GM12872 (cell line): ENCODE data around the gene GALNT18.

ENCODE experiments used
- CTCF ChIP-seq: IDR thresholded peaks from 3 replicates; pipeline ENCODE4 v1.5.1; 2011; ENCODE audit warnings: low read depth, mild to moderate bottlenecking, low read length, moderate library complexity; ENCODE audit not compliant: insufficient read depth

The GALNT18 gene

GRCh38 chr11:11349870-11350337 lies 271.9 kb downstream of the GALNT18 start:
- no peak for TF ChIP-seq CTCF

GRCh38 chr11:11349106-11349825 lies 272.5 kb downstream of the GALNT18 start:
- no peak for TF ChIP-seq CTCF

- TF ChIP-seq CTCF, result no peak
These were observed 273.5 kb downstream of the GALNT18 start for GRCh38 chr11:11348303-11348702.

DNA sequence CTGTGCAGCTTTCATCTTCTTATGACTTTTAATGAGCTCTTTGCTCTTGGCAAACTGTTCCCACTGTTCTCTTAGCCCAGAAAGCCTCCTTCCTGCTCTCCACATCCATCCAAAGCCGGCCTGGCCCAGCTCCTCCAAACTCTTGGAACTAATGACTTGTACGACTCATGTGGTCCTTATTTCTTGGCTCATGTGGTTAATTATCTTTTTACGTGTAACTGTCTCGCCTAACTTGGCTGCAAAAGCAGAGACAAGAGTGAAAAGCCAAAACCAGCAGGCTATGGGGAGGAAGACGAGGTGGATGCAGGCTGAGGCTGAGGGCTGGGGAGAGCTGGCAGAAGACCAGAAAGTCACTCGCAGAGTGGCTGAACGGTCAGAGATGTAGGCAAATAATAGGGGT lies 274.2 kb downstream of the GALNT18 start:
- no peak for TF ChIP-seq CTCF

DNA sequence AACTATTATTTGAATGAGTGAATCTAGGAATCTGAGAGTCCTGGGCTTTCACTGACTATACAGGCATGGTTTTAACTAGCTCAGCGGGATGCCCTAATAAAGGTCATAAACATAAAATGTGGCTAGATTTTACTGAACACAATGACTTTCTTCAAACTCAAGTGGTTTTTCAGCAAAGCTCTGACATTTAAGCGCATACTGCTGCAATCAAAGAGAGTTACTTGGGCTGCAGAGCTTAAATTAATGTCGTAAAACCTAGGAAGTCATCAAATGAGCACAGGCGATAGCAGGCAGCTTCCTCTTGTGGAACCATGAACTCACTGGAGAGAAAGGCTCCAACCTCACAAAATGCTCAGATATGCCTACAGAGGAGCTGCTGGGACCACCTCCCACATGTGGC lies 275.5 kb downstream of the GALNT18 start:
- no peak for TF ChIP-seq CTCF

DNA sequence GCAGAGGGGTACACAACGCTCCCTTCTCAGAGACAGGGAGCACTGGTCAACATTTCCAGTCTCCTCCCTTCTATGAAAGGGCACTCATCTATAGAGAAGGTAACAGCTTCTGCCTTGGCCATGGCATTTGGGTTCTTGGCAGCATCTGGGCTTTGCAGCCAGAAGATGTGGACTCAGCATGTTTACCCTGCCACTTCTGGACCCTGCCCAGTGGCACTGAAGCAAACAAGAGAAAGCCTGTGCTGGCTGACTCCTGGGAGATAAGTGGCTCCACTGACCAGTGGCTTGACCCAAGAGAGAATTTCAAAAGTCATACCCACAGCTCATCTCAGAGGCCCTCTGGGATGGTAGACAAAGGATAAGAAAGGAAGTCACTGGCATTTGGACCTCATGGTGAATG lies 276.7 kb downstream of the GALNT18 start:
- TF ChIP-seq CTCF, result no peak

DNA sequence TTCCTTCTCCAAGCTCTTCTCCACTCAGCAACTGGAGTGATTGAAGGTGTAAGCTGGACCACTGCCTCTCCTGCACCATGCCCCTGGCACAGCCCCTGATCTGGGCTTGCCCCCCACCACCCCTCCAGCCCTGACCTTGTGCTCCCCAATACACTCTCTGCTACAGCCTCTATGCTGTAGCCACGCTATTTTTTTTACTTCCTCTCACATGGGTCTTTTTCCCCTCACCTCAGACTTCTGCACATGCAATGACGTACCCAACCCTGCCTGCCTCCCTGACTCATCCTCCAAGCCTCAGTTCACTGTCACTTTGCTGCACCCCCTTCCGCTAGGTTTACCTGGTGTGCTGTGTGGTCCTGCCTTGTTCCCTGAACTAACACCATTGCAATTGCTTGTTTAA lies 277.8 kb downstream of the GALNT18 start:
- TF ChIP-seq CTCF, result no peak

- TF ChIP-seq CTCF, result no peak
These were observed 283.5 kb downstream of the GALNT18 start for GRCh38 chr11:11338304-11338703.
